T-helper 17 cell (primary cell): ENCODE data around the gene UNC13B. TPM values are rescaled to one million over a fixed set of nuclear protein-coding genes. Genes with fewer than 3 reads are reported as not detected.

ENCODE experiments used
- ATAC-seq: fragments of 150-1000 bp; cut with Tn5 transposase; 2 replicates; pipeline ENCODE4 v1.10.0; 2021; ENCODE audit warnings: mild to moderate bottlenecking, moderate library complexity
- DNase-seq, 3 donors: peaks; one replicate each; pipeline versions ENCODE4 v3.0.0 to v3.0.0-alpha.2; 2020 to 2021
- H3K9me3 ChIP-seq: one replicate; pipeline ENCODE4 v1.7.0; 2013; ENCODE audit warnings: low read length, mild to moderate bottlenecking; ENCODE audit not compliant: control insufficient read depth, poor library complexity, severe bottlenecking
- H3K27ac Mint-ChIP-seq: one replicate; pipeline ENCODE4 v1.8.0; 2022; ENCODE audit warnings: mild to moderate bottlenecking, moderate library complexity, mixed read lengths
- H3K27me3 Mint-ChIP-seq: one replicate; pipeline ENCODE4 v1.8.0; 2022; ENCODE audit warnings: mixed read lengths
- H3K36me3 Mint-ChIP-seq: one replicate; pipeline ENCODE4 v1.8.0; 2022; ENCODE audit warnings: low read depth, mixed read lengths
- H3K4me1 Mint-ChIP-seq: one replicate; pipeline ENCODE4 v1.8.0; 2022; ENCODE audit warnings: mild to moderate bottlenecking, mixed read lengths
- H3K4me3 Mint-ChIP-seq: one replicate; pipeline ENCODE4 v1.8.0; 2022; ENCODE audit warnings: mild to moderate bottlenecking, moderate library complexity, mixed read lengths
- total RNA-seq, 4 donors: library from RNA in 2 of 4; stranded (reverse) in 2 of 4; gene quantifications; one replicate each; pipeline ENCODE4 v1.2.3 and lab custom pipeline; 2022 to 2026

UNC13B gene
- total RNA-seq, 2 donors from 2014 or later: 0.50 to 0.99 TPM

DNA sequence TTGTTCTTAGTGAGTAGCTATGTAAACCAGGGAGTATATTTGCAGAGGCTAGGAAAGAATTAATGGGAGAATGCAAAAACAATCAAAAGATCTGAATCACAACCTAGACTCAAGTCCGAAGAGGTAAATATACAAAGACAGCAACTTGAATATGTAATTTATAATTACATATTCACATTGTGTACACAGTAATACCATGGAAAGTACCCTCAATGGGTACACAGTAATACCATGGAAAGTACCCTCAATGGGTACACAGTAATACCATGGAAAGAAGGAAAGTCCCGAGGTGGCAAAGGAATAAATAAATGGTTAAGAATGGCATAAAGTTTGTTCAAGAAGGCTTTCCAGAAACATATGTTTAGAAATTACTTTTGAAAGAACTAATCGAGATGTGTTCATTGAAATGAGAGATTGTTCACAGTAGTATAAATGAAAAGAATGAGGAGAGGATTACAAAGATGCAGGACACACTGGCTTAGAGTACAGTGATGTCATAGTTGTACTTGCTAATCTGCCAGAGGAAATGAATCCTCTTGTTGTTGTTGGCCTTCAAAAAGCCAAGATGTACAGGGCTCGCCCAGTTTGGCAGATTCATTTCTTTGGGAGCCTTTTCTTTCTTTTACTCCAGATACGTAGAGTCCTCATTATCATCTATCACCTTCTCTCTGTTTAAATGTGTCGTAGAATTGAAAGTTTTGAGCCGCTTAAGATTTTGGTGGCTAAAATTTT, 116.0 kb downstream of the UNC13B start:
- Mint-ChIP-seq H3K27me3 (peaks cover 53% of the 10 kb centered on the region), H3K36me3 (peaks cover 2% of the 10 kb centered on the region), H3K4me3 (no peak overlapping the region), H3K27ac (no peak overlapping the region), H3K4me1 (peaks cover 10% of the 10 kb centered on the region)
- no peaks in the 10 kb centered on the region for H3K9me3 ChIP-seq
- DNase-seq (no peak), ATAC-seq (no peak)

DNA sequence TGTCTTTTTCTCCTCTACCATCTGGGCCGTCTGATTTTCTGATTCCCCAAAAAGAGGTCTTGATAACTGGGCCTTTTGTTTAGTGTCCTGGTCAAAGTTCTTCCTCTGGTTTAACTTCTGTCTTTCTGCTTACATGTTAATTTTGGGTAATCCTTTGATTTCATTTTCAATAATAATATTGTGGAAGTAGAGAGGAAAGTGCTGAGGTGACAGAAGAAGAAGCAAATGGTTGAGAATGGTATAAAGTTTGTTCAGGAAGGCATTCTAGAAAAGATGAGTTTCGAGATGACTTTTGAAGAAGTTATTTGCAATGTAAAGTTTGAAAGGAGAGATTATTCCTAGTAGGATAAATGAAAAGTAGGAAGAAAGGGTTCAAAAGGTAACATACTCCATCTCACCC, 118.1 kb downstream of the UNC13B start:
- H3K36me3 Mint-ChIP-seq: peaks cover 2% of the 10 kb centered on the region
- H3K9me3 ChIP-seq: no peaks in the 10 kb centered on the region
- no peak overlapping the region for H3K27ac Mint-ChIP-seq
- no peak for DNase-seq
- H3K4me1 Mint-ChIP-seq: peaks cover 10% of the 10 kb centered on the region
- no peak for ATAC-seq
- peaks cover 58% of the 10 kb centered on the region for H3K27me3 Mint-ChIP-seq
- no peak overlapping the region for H3K4me3 Mint-ChIP-seq

DNA sequence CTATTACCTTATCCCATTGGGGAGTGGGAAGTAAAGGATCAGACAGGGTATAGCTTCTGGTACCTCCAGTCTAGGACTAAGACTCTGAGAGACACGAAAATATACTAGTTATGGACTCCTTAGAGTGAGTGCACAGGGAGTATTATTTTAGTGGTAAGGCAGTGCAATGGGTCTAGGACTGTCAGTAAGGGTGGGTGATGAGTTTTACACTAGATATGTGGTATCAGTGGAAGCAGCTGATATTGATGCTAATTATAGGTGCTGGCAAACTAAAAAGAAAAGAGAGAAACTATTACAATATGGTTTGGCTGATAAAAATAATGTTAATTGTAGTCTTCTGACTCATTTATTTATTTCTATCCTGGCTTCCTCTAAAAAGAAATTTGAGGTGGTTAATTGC, 118.6 kb downstream of the UNC13B start:
- peaks cover 58% of the 10 kb centered on the region for H3K27me3 Mint-ChIP-seq

DNA sequence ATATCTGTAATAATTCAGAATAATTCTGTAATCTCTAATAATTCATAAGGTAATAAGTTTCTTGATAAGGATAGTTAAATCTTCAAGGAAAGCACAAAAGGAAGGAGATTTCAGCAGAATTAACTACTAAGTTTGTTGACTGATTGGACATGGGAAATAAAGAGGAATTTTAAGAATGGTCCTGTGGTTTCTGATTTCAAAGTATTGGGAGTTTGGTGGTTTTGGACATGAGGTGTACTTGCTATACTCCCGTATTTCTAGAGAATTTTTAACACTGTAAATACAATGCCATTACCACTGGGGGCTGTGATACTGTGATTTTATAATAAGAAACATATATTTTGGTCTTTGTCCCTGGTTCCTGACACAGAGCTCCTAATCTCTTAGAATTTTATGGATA, 123.9 kb downstream of the UNC13B start:
- Mint-ChIP-seq H3K4me1 (no peaks in the 10 kb centered on the region), H3K36me3 (peaks cover 2% of the 10 kb centered on the region), H3K4me3 (no peak overlapping the region), H3K27me3 (peaks cover 62% of the 10 kb centered on the region), H3K27ac (no peak overlapping the region)
- H3K9me3 ChIP-seq: no peaks in the 10 kb centered on the region
- ATAC-seq (no peak), DNase-seq (no peak)

More for the DNA sequence above, 118.6 kb downstream of the UNC13B start:
- Mint-ChIP-seq H3K27ac (no peak overlapping the region), H3K4me3 (no peak overlapping the region), H3K36me3 (peaks cover 2% of the 10 kb centered on the region), H3K4me1 (peaks cover 10% of the 10 kb centered on the region)
- DNase-seq (no peak), ATAC-seq (no peak)
- H3K9me3 ChIP-seq: no peaks in the 10 kb centered on the region

DNA sequence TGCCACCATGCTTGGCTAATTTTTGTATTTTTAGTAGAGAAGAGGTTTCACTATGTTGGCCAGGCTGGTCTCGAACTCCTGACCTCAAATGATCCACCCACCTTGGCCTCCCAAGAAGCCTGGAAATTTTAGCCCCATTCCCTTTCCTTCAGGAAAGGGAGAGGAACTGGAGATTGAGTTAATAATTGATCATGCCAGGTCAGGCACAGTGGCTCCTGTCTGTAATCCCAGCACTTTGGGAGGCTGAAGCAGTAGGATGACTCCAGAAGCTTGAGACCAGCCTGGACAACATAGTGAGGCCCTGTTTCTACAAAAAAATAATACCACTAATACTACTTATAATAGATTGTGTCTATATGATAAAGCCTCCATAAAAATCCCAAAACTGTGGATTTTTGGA, 124.6 kb downstream of the UNC13B start:
- no peak for DNase-seq
- no peak for ATAC-seq
- H3K9me3 ChIP-seq: no peaks in the 10 kb centered on the region
- peaks cover 2% of the 10 kb centered on the region for H3K36me3 Mint-ChIP-seq
- H3K4me1 Mint-ChIP-seq: no peaks in the 10 kb centered on the region
- no peak overlapping the region for H3K27ac Mint-ChIP-seq
- peaks cover 63% of the 10 kb centered on the region for H3K27me3 Mint-ChIP-seq
- no peak overlapping the region for H3K4me3 Mint-ChIP-seq

DNA sequence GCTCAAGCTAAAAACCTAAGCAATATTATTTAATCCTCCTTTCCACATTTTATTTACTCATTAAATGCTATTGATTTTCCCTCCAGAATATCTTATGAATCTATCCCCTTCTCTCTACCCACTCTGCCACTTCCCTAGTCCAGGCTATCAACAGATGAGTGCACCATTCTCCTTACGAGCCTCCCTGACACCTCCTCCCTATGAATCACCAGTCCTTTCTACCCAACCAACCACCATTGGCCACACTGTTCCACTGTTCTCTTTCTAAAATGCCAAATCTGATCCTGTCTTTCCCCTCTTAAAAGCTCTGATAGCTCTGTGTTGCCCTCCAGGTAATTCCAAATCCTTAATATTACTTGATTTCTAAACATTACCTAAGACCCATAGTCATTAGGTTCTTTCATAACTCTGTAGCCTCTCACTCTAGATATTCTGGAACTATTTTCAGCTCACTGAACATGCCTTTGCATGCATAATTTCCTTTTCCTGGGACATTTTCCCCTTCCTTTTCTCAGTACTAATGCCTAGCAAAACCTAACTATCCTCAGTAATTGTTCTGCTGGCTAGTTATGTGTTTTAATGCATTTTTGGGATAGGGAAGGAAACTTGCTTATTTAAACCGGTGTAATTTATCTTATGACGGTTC, 126.3 kb downstream of the UNC13B start:
- Mint-ChIP-seq H3K4me1 (no peaks in the 10 kb centered on the region), H3K27me3 (peaks cover 52% of the 10 kb centered on the region), H3K4me3 (no peak overlapping the region), H3K27ac (no peak overlapping the region), H3K36me3 (peaks cover 2% of the 10 kb centered on the region)
- ATAC-seq (no peak), DNase-seq (no peak)
- H3K9me3 ChIP-seq: no peaks in the 10 kb centered on the region

DNA sequence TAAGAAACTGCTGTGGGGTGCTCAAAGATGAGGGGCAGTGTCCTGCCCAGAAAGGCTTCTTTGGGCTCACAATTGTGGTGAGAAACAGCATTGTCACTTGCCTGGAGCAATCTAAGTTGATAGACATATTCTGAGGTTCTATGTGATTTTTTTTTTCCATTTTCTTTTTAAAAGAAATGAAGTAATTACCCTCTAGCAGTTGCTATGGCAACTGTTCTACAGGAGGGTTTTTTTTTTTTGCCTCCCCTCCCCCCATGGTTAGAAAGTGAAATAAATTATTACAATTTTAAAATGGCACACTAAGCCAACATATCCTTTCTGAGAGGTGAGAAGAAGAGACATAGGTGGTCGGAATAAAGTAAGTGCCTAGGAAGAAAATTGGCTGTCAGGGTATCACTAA, 127.0 kb downstream of the UNC13B start:
- Mint-ChIP-seq H3K4me1 (no peaks in the 10 kb centered on the region), H3K27ac (no peak overlapping the region), H3K4me3 (no peak overlapping the region), H3K27me3 (peaks cover 48% of the 10 kb centered on the region), H3K36me3 (peaks cover 2% of the 10 kb centered on the region)
- H3K9me3 ChIP-seq: no peaks in the 10 kb centered on the region
- DNase-seq: no peak
- no peak for ATAC-seq

DNA sequence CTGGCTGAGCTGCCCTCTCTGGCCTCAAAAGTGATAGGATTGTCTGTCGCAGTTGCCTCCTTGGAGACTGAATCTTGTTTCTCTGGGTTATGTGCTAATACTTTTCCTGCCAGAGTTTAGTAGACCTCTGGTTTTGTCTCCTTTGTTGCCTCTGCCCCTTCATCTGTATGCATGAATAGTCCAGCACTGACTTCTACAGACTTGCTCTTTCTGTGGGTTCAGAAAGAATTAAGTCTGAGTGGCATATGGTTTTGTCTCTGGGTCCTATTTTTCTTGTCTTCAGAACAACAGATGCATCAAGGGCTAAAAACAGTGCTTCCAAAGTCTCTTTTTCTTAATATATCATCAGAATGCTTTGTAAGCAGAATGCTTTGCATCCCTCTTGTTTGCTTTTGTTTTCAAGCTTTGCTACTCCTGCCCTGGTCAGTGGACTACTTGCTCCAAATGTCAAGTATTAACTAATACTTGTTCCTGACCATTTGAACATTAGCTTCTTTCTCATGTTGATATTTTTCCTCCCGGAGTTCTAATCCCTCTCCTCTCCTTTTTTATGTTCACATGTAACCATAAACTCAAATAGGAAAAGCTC, 131.7 kb downstream of the UNC13B start:
- DNase-seq: no peak
- no peaks in the 10 kb centered on the region for H3K9me3 ChIP-seq
- H3K27ac Mint-ChIP-seq: no peak overlapping the region
- peaks cover 44% of the 10 kb centered on the region for H3K27me3 Mint-ChIP-seq
- H3K4me1 Mint-ChIP-seq: no peaks in the 10 kb centered on the region
- H3K36me3 Mint-ChIP-seq: no peaks in the 10 kb centered on the region
- H3K4me3 Mint-ChIP-seq: no peak overlapping the region
- no peak for ATAC-seq

DNA sequence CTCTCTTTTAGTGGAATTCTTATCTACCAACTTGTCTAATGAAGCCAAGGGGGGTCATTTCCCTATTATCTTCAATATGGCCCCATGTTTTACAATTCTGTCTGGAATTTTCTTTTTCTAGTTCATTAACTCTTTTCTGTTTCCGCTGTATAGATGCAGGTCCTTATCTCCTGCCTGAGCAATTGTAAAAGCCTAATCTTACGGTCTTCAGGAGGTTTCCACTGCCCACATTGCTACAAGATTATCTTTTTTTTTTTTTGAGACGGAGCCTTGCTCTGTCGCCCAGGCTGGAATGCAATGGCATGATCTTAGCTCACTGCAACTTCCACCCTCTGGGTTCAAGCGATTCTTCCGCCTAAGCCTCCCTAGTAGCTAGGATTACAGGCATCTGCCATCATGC, 132.3 kb downstream of the UNC13B start:
- H3K9me3 ChIP-seq: no peaks in the 10 kb centered on the region
- Mint-ChIP-seq H3K4me3 (no peak overlapping the region), H3K27me3 (peaks cover 44% of the 10 kb centered on the region), H3K4me1 (no peaks in the 10 kb centered on the region), H3K27ac (no peak overlapping the region), H3K36me3 (no peaks in the 10 kb centered on the region)
- ATAC-seq (no peak), DNase-seq (no peak)

DNA sequence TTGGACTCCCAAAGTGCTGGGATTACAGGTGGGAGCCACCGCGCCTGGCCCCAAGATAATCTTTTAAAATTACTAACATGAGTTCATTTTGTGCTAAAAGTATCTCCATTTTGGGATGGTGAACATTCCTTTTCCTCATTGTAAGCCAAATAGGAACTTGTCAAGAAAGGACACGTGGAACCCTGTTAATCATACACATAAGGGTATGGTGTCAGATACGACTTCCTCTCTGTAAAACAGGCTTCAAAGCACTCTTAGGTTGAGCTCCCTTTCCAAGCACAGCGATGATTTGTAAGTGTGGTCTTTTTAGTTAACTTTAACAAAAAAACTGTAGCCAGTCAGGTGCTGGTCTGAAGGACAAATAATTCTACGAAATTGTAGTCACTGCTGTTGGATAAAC, 132.7 kb downstream of the UNC13B start:
- H3K9me3 ChIP-seq: no peaks in the 10 kb centered on the region
- Mint-ChIP-seq H3K27me3 (peaks cover 44% of the 10 kb centered on the region), H3K36me3 (no peaks in the 10 kb centered on the region), H3K27ac (no peak overlapping the region), H3K4me1 (no peaks in the 10 kb centered on the region), H3K4me3 (no peak overlapping the region)
- ATAC-seq: no peak
- DNase-seq: no peak

DNA sequence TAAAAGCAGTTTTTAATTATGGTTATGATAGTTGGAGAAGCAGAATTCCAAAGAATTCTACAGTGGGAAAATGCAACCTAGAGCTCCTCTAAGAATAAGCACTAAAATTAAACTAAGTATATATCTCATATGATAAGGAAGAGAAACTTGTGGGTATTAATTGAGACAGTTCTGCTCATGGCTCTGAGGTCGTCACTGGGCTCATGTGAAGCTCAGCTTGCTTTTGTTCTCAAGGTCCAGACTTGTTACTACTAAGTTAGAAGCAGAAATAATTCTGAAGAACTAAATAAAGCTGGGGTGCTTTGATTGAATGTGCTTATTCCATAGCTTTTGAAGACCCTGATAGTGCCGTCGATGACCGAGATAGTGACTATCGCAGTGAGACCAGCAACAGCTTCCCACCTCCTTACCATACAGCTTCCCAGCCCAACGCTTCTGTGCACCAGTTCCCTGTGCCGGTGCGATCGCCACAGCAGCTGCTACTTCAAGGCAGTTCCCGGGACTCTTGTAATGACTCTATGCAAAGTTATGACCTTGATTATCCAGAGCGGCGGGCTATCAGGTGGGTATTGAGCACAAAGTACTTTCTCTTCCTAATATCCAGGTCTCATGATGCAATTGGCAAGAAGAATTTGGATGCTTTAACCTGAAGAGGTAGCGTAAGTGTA, 133.7 kb downstream of the UNC13B start:
- Mint-ChIP-seq H3K36me3 (no peaks in the 10 kb centered on the region), H3K27me3 (peaks cover 50% of the 10 kb centered on the region), H3K4me1 (no peaks in the 10 kb centered on the region), H3K27ac (no peak overlapping the region), H3K4me3 (no peak overlapping the region)
- ATAC-seq (no peak), DNase-seq (no peak)
- no peaks in the 10 kb centered on the region for H3K9me3 ChIP-seq

DNA sequence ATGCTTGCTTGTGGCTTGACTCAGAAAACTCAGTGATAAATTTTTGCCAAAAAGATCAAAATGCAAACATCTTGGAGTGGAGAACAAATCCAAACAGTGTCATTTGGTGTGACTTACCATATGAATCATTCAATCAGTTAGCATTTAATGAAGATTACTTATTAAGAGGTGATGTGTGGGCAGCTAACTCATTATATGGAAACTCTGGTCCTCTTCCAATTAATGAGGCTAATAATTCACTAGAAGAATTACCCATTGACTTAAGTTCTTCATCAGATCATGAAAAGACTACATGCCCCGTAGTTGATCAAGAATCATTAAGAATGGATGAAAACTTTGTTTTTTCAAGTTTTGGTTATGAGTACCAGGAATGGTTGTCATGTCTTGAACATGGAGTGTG, 141.8 kb downstream of the UNC13B start:
- Mint-ChIP-seq H3K4me1 (no peaks in the 10 kb centered on the region), H3K4me3 (no peak overlapping the region), H3K36me3 (no peaks in the 10 kb centered on the region), H3K27ac (no peak overlapping the region), H3K27me3 (peaks cover 89% of the 10 kb centered on the region)
- ATAC-seq (no peak), DNase-seq (no peak)
- no peaks in the 10 kb centered on the region for H3K9me3 ChIP-seq

DNA sequence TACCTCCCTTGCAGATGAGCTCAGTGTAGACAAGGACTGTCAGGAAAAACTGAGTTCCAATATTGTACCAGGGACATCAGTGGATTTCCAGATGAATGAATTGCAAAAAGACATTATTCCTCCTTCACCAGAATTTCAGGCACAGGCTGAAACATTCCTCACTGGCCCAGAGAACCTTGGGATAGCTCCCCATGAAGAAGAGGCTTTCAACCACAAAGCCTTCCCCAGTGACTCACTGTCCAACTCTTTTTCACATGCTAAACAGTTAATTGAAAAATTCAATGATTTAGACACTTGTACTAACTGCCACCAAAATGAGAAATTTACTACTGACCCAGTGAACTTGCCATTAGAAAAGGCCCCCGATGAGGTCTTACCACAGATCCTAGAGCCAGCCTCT, 144.5 kb downstream of the UNC13B start:
- H3K36me3 Mint-ChIP-seq: no peaks in the 10 kb centered on the region
- H3K27ac Mint-ChIP-seq: no peak overlapping the region
- H3K4me3 Mint-ChIP-seq: no peak overlapping the region
- DNase-seq (no peak), ATAC-seq (no peak)
- no peaks in the 10 kb centered on the region for H3K4me1 Mint-ChIP-seq
- peaks cover 76% of the 10 kb centered on the region for H3K27me3 Mint-ChIP-seq
- H3K9me3 ChIP-seq: no peaks in the 10 kb centered on the region
